Stimulated activated naive CD4-positive, alpha-beta T cell treated with Interleukin-2 at 50 U/mL for 16 hours (primary cell): ENCODE results near the gene MIDN.

Source experiments
- DNase-seq: peaks from one replicate; lab custom pipeline; 2025; lab: John Stamatoyannopoulos, UW

MIDN gene

GRCh38 chr19:1233115-1233667 lies 15.2 kb upstream of the MIDN start:
- no peak for DNase-seq

DNA sequence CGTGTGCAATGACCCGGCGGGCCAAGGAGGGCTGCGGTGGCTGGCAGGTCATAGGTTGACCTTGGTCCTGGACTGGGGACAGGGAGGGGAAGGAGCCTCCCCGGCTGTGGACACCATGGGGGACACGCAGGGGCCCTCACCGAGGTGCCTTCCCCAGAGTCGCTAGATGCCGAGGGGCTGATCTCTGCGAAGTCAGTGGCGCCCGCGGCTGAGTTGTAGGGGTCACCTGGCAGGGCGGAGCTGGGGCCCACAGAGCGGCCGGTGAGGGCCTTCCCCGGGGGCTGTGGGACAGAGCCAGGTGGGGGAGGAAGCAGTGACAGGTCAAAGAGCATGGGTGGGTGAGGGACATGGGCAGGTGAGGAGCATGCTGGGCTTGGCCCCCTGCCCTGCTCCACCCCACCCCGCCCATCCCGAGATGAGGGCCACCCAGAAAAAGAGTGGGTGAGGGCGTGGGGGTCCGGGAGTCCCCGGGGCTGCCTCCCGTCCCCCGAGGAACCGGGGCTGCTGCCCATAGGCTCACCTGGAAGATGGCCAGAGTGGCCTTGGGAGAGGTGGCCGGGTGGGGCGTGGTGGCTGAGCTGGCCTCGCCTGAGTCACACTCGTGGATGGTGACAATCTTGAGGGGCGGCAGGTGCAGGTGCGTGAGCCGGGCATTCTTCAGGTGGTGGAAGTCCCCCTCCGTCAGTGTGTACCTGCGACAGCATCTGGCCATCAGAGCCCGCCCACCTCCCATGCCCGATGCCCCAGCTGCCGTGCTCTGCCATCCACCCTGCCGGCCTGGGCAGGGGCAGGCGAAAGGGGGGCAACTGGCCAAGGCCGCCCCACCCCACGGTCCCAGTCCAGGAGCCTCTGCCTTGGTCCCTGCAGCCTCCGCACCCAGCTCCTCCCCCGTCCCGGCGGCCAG lies 14.1 kb upstream of the MIDN start:
- DNase-seq: no peak

- no peak for DNase-seq
Measured at GRCh38 chr19:1234955-1235380, 13.4 kb upstream of the MIDN start.

GRCh38 chr19:1235625-1236538 lies 12.5 kb upstream of the MIDN start:
- no peak for DNase-seq

GRCh38 chr19:1236576-1236975 lies 11.8 kb upstream of the MIDN start:
- DNase-seq: no peak

GRCh38 chr19:1237027-1237659 lies 11.2 kb upstream of the MIDN start:
- no peak for DNase-seq

DNA sequence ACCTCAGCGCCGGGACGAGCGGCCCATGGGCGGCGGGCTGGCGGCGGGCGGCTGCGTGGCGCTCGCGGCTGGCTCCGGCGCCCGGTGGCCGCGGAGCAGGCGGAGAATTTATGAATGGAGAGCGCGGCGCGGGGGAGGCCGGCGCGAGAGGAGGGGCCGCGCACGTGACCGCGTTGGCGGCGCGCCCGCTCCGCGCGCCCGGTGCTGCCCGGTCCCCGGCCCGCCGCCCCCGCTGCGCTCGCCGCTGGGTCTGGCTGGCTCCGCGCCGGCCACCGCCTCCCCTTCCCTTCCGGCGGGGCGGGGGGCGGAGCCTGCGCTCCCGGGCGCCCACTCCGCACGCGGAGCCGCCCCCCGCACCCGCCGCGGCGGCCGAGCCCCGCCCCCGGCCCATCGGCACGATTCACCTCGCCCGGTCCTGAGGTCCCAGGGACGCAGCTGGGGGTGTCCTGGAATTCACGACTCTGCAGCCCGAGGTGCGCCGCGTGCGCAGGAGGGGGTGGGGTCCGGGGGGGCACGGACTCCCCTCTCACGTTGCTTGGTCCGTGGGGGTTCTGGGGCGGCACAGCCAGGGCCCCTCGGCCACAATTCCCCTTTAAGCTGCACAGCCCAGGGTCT lies 10.5 kb upstream of the MIDN start, which contains the start of gene CBARP:
TSS of gene CBARP (minus strand) at position 252 of the 615 bp plus-strand sequence. CDS start 1,905 bp downstream, outside the sequence.
- DNase-seq: peak; percentile 30

DNA sequence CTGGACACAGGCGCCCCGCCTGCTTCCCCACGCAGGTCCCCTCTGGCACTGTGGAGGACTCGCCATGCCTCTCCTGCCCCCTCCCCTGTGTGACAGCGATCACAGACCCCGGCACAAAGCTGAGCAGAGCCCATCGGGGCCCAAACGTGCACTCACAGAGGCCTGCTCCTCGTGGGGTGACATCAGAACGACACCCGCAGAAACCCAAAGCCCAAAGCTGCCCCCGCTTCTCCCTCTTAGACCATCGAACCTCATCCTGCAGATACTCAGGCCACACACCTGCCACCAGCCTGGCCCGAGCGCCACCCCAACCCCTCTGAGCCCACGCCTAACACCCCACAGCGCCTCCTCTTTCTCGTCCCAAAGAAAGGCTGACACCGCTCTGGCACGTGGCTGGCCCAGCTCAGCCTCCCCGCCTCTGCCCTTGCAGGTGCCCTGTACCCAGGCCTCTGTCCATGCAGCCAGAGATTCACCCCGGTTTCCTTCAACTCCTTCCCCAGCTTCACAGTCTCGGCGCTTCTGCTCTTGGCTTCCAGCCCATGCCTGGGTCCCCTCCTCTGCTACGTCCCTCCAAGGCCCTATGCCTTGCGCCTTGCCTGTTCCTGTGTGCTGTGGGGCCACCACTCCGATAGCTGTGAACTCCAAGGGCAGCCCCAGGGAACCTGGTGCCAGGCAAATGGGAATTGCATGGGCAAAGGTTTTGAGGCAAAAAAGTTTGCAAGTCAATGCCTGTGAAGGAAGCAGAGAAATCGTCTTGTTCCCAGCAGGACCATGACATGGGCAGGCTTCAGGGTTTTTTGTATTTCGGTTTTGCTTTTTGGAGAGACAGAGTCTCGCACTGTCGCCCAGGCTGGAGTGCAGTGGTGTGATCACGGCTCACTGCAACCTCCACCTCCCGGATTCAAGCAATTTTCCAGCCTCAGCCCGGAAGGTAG lies 9.7 kb upstream of the MIDN start:
- no peak for DNase-seq

- no peak for DNase-seq
Measured at GRCh38 chr19:1239420-1239795, 9.0 kb upstream of the MIDN start.

GRCh38 chr19:1239796-1240737 lies 8.3 kb upstream of the MIDN start:
- peak; percentile 88 for DNase-seq

DNA sequence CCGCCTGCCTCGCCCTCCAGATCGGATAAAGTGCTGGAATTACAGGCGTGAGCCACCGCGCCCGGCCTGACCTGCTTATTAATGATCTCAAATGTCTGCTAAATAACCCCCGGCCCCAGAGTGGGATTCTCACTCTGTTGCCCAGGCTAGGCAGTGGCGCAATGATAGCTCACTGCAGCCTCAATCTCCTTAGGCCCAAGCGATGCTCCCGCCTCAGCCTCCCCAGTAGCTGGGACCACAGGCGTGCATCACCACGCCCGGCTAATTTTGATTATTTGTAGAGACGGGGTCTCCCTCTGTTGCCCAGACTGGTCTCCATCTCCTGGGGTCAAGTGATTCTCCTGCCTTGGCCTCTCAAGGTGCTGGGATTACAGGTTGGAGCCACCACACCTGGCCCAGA lies 7.5 kb upstream of the MIDN start:
- DNase-seq: no peak

GRCh38 chr19:1241417-1242095 lies 6.8 kb upstream of the MIDN start, which contains the start of gene ATP5F1D:
ATP5F1D (plus strand) TSS chr19:1241751; CDS start chr19:1241851, 100 bp downstream.
- peak; percentile 88 for DNase-seq

DNA sequence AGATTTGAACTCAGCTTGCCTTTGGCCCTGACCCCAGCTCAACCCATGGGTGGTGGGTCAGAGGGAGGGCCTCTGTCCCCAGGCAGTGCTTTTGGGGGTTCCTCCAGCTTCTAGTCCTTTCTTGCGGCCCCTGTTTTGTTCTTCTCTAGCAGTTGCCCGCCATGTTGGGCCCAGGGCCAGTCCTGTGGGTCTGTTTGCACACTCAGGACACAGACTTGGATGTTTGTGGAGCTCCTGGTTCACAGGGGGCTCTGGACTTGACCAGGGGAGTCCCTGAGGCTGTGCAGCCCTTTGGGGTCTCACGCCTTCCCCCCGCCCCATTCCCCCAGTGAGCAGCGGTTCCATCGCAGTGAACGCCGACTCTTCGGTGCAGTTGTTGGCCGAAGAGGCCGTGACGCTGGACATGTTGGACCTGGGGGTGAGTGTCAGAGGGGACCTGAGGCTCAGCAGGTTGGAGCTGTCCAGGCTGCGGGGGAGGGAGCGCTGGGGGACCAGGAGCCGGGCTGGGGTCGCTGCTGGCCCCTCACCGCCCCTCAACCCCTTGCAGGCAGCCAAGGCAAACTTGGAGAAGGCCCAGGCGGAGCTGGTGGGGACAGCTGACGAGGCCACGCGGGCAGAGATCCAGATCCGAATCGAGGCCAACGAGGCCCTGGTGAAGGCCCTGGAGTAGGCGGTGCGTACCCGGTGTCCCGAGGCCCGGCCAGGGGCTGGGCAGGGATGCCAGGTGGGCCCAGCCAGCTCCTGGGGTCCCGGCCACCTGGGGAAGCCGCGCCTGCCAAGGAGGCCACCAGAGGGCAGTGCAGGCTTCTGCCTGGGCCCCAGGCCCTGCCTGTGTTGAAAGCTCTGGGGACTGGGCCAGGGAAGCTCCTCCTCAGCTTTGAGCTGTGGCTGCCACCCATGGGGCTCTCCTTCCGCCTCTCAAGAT lies 4.4 kb upstream of the MIDN start:
- DNase-seq: peak; percentile 79

GRCh38 chr19:1244693-1245451 lies 3.5 kb upstream of the MIDN start:
- peak; percentile 15 for DNase-seq

- no peak for DNase-seq
Measured at GRCh38 chr19:1245494-1246264, 2.7 kb upstream of the MIDN start.
